DOHH2 (cell line): Measurements from ENCODE around the gene ANKRD65.

Experiments
- H3F3A ChIP-seq: fragments of 200-600 bp; sonication (generic), shearing (Covaris generic); 2 replicates; pipeline ENCODE4 v1.6.0; 2016; ENCODE audit warnings: antibody characterized with exemption, mild to moderate bottlenecking; ENCODE audit not compliant: control insufficient read depth, insufficient read depth
- H3K27ac ChIP-seq: fragments of 200-600 bp; sonication (generic); 2 replicates; pipeline ENCODE4 v1.5.1; 2014; ENCODE audit warnings: low read depth, mild to moderate bottlenecking, low read length, moderate library complexity
- H3K27me3 ChIP-seq: fragments of 200-600 bp; sonication (generic); 2 replicates; pipeline ENCODE4 v1.6.1; 2014; ENCODE audit warnings: mild to moderate bottlenecking, low read length, mixed read lengths; ENCODE audit not compliant: control insufficient read depth
- H3K36me3 ChIP-seq: fragments of 200-600 bp; sonication (generic); 2 replicates; pipeline ENCODE4 v1.6.1; 2014; ENCODE audit warnings: mild to moderate bottlenecking, low read length, moderate library complexity, mixed read lengths; ENCODE audit not compliant: control insufficient read depth
- H3K4me1 ChIP-seq: fragments of 200-600 bp; sonication (generic); 2 replicates; pipeline ENCODE4 v1.6.1; 2014; ENCODE audit warnings: mild to moderate bottlenecking, low read length, mixed read lengths; ENCODE audit not compliant: control insufficient read depth
- H3K4me2 ChIP-seq: fragments of 200-600 bp; sonication (generic); 2 replicates; pipeline ENCODE4 v1.6.0; 2014; ENCODE audit warnings: mild to moderate bottlenecking, low read length, moderate library complexity
- H3K4me3 ChIP-seq: fragments of 200-600 bp; sonication (generic); 2 replicates; pipeline ENCODE4 v1.5.1; 2014; ENCODE audit warnings: mild to moderate bottlenecking, low read length, mixed read lengths
- H3K79me2 ChIP-seq: fragments of 200-600 bp; sonication (generic); 2 replicates; pipeline ENCODE4 v1.6.1; 2014; ENCODE audit warnings: mild to moderate bottlenecking, low read length, mixed read lengths; ENCODE audit not compliant: control insufficient read depth
- H3K9me2 ChIP-seq: fragments of 200-600 bp; sonication (generic); replicated peaks from 2 replicates; pipeline ENCODE4 v1.6.1; 2014; ENCODE audit warnings: mild to moderate bottlenecking, low read length, mixed read lengths; ENCODE audit not compliant: control insufficient read depth
- H3K9me3 ChIP-seq: fragments of 200-600 bp; sonication (generic); 2 replicates; pipeline ENCODE4 v1.6.1; 2014; ENCODE audit warnings: antibody characterized with exemption, low read length, mixed read lengths; ENCODE audit not compliant: control insufficient read depth, insufficient read depth
- H4K20me1 ChIP-seq: fragments of 200-600 bp; sonication (generic); 2 replicates; pipeline ENCODE4 v1.6.0; 2014; ENCODE audit warnings: low read depth, mild to moderate bottlenecking, antibody characterized with exemption, low read length, moderate library complexity; ENCODE audit not compliant: control insufficient read depth, insufficient read depth
- EZH2phosphoT487 ChIP-seq: fragments of 200-600 bp; sonication (generic); IDR thresholded peaks from 2 replicates; pipeline ENCODE4 v1.6.1; 2017; ENCODE audit warnings: borderline replicate concordance, mild to moderate bottlenecking, antibody characterized with exemption, low read length, moderate library complexity, mixed read lengths
- TF ChIP-seq, protein P1 (sequence below): fragments of 200-600 bp; sonication (generic); IDR thresholded peaks from one replicate; pipeline ENCODE4 v1.5.1; 2014; ENCODE audit warnings: antibody characterized with exemption, mild to moderate bottlenecking, low read depth, low read length; ENCODE audit not compliant: poor library complexity, severe bottlenecking

ANKRD65 gene

DNA sequence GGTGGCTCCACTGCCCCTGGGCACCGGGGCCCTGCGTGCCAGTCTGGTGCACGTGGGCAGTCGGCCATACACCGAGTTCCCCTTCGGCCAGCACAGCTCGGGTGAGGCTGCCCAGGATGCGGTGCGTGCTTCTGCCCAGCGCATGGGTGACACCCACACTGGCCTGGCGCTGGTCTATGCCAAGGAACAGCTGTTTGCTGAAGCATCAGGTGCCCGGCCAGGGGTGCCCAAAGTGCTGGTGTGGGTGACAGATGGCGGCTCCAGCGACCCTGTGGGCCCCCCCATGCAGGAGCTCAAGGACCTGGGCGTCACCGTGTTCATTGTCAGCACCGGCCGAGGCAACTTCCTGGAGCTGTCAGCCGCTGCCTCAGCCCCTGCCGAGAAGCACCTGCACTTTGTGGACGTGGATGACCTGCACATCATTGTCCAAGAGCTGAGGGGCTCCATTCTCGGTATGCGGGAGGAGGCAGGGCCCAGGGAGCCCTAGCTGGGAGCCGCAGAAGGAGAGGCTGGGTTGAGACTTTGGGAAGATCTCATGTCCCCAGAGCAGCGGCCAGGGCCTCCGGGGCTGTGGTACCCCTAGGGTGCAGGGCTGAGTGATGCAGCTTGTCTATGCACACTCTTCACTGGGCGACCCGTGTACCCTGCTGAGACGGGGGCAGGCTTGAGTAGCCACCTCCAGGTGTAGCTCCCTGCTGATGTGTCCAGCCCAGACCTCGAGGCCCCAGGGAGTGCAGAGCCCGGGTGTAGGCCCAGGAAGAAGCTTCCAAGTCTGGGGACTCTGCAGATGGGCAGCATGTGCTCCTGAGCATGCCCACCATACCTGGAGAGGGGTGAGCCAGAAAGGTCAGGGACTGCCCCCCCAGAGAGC lies 16.2 kb upstream of the ANKRD65 start:
- Histone ChIP-seq H3K36me3 (no peaks in the 10 kb centered on the region), H3K4me3 (no peak overlapping the region), H3F3A (no peaks in the 10 kb centered on the region), H4K20me1 (no peaks in the 10 kb centered on the region), H3K4me1 (0 out of 2 replicates have a peak, but pooled peaks cover 5% of the 10 kb centered on the region), H3K9me3 (no peaks in the 10 kb centered on the region), H3K27me3 (peaks cover 29% of the 10 kb centered on the region), H3K4me2 (no peak overlapping the region), H3K79me2 (no peaks in the 10 kb centered on the region), H3K9me2 (no peaks in the 10 kb centered on the region), H3K27ac (no peak overlapping the region)
- TF ChIP-seq, protein P1, sequence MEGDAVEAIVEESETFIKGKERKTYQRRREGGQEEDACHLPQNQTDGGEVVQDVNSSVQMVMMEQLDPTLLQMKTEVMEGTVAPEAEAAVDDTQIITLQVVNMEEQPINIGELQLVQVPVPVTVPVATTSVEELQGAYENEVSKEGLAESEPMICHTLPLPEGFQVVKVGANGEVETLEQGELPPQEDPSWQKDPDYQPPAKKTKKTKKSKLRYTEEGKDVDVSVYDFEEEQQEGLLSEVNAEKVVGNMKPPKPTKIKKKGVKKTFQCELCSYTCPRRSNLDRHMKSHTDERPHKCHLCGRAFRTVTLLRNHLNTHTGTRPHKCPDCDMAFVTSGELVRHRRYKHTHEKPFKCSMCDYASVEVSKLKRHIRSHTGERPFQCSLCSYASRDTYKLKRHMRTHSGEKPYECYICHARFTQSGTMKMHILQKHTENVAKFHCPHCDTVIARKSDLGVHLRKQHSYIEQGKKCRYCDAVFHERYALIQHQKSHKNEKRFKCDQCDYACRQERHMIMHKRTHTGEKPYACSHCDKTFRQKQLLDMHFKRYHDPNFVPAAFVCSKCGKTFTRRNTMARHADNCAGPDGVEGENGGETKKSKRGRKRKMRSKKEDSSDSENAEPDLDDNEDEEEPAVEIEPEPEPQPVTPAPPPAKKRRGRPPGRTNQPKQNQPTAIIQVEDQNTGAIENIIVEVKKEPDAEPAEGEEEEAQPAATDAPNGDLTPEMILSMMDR, result no peak
- TF ChIP-seq EZH2phosphoT487, result no peak

DNA sequence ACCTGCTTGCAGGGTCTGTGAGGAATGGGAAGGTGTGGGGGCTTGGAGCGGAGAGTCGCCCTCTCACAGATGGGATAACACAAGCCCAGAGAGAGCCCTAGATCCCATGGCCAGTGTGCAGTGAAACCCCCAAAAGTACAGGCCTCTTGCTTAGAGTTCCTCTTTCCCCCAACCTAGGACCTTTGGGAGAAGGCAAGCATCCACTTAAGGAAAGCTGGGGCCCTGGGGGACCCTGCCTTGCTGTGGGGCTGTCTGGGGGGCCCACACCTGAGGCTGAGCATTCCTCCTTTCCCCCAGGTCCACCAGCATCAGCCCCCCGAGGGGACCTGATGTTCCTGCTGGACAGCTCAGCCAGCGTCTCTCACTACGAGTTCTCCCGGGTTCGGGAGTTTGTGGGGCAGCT lies 15.6 kb upstream of the ANKRD65 start:
- TF ChIP-seq EZH2phosphoT487, result no peak
- TF ChIP-seq, protein P1, result no peak
- H3K9me3 ChIP-seq, result no peaks in the 10 kb centered on the region
- 0 out of 2 replicates have a peak, but pooled peaks cover 5% of the 10 kb centered on the region for H3K4me1 ChIP-seq
- H3K27ac ChIP-seq, result no peak overlapping the region
- H4K20me1 ChIP-seq, result no peaks in the 10 kb centered on the region
- H3K79me2 ChIP-seq, result no peaks in the 10 kb centered on the region
- peaks cover 29% of the 10 kb centered on the region for H3K27me3 ChIP-seq
- H3K4me2 ChIP-seq, result no peak overlapping the region
- H3F3A ChIP-seq, result no peaks in the 10 kb centered on the region
- no peaks in the 10 kb centered on the region for H3K36me3 ChIP-seq
- H3K9me2 ChIP-seq, result no peaks in the 10 kb centered on the region
- no peak overlapping the region for H3K4me3 ChIP-seq

DNA sequence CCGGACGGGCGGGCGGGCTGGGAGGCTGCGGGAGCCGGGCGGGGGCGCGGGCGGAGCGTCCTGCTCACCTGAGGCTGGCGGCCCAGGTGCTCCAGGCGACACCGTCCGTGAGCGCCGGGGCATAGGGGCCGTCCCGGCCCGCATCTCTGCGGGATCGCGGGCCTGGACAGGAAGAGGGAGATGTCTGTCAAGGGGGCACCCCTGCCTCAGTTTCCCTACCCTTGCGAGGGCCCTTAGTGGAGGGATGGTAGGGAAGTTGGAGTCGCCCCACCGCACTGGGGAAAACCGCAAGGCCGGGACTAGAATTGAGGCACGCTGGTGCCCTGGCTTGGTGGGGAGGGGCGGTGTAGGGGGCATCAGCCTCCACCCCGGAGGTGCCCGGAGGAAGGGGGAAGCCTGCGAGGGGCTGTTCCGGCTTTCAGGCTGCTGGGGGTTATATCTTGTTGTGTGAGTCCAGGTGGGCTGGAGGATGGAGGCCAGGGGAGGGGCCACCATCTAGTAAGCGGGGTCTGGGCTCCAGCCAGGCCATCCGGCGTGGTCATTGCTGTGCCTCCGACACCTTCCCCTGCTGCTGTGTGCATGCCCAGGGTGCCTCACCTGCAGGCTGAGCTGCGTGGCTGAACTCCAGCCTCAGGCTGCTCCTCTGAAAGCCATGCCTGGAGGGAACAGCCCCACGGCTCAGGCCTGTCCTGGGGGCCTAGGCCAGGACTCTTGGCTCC lies 15.0 kb upstream of the ANKRD65 start:
- 0 out of 2 replicates have a peak, but pooled peaks cover 5% of the 10 kb centered on the region for H3K4me1 ChIP-seq
- H3K79me2 ChIP-seq, result no peaks in the 10 kb centered on the region
- peaks cover 29% of the 10 kb centered on the region for H3K27me3 ChIP-seq
- no peak overlapping the region for H3K4me2 ChIP-seq
- H3F3A ChIP-seq, result no peaks in the 10 kb centered on the region
- H3K27ac ChIP-seq, result no peak overlapping the region
- no peaks in the 10 kb centered on the region for H3K36me3 ChIP-seq
- H4K20me1 ChIP-seq, result no peaks in the 10 kb centered on the region
- no peaks in the 10 kb centered on the region for H3K9me3 ChIP-seq
- no peak for TF ChIP-seq EZH2phosphoT487
- H3K4me3 ChIP-seq, result no peak overlapping the region
- no peaks in the 10 kb centered on the region for H3K9me2 ChIP-seq
